HCT116 (cell line): ENCODE measurements around the gene SEC22A. TPM values are rescaled to one million over a fixed set of nuclear protein-coding genes. Genes with fewer than 3 reads are reported as not detected.

Experiments used
- ATAC-seq: fragments of 200-7000 bp; cut with Tn5 transposase; 2 replicates; pipeline ENCODE4 v1.9.1; 2020; ENCODE audit warnings: mild to moderate bottlenecking, moderate library complexity
- BruUV-seq: library from RNA; stranded (reverse); fragments of 400-500 nt; replicated peaks from 2 replicates; lab custom pipeline; 2021; lab: Mats Ljungman, UMichigan
- CTCF ChIA-PET: fragments of 300-600 bp; sonication (Branson Sonifier 250); formaldehyde crosslinking; loops from one replicate; lab custom pipeline; 2021; ENCODE audit warnings: antibody characterized with exemption; lab: Charles Lee
- POLR2A ChIA-PET: fragments of 300-600, 350-600 bp; sonication (Branson Sonifier 250); formaldehyde crosslinking; loops from one replicate; lab custom pipeline; 2021; ENCODE audit warnings: antibody characterized with exemption; lab: Charles Lee
- RAD21 ChIA-PET, 2 experiments: fragments of 300-600 bp; sonication (Branson Sonifier 250); formaldehyde crosslinking; loops; one replicate each; lab custom pipeline; 2023; ENCODE audit warnings: low total read pairs in 2 of 2; ENCODE audit not compliant: uncharacterized antibody in 2 of 2, unreplicated experiment in 2 of 2, low non-redundant PET in 1 of 2; lab: Charles Lee
- DNase-seq: peaks from one replicate; pipeline ENCODE4 v3.0.0-alpha.2; 2010; ENCODE audit warnings: low read depth, low spot score
- H2AFZ ChIP-seq: fragments of 200-600 bp; shearing (Covaris generic), sonication (generic); 2 replicates; pipeline ENCODE4 v1.6.1; 2017; ENCODE audit warnings: low read depth, mixed run types, mixed read lengths, antibody characterized with exemption, low read length; ENCODE audit not compliant: poor library complexity, severe bottlenecking
- H3K27ac ChIP-seq: 2 replicates; pipeline ENCODE4 v1.5.1; 2012; ENCODE audit warnings: low read depth, low read length
- H3K27me3 ChIP-seq: fragments of 200-600 bp; sonication (generic); 2 replicates; pipeline ENCODE4 v1.6.1; 2016; ENCODE audit warnings: mixed run types, low read length, mixed read lengths; ENCODE audit not compliant: insufficient read depth
- H3K36me3 ChIP-seq, 2 experiments: fragments of 200-500 bp in 1 of 2; fragments of 200-600 bp in 1 of 2; sonication (Bioruptor generic) in 1 of 2; sonication (generic) in 1 of 2; 2 replicates each; pipeline versions ENCODE4 v1.5.1 to v1.6.1; 2014 to 2016; ENCODE audit warnings: low read length in 2 of 2, inconsistent platforms in 1 of 2, mixed read lengths in 1 of 2, mixed run types in 1 of 2; ENCODE audit not compliant: insufficient read depth in 2 of 2, control insufficient read depth in 1 of 2
- H3K4me1 ChIP-seq, 2 experiments: fragments of 200-600 bp in 1 of 2; sonication (generic) in 1 of 2; 2 replicates each; pipeline versions ENCODE4 v1.5.1 to v1.6.1; 2012 to 2017; ENCODE audit warnings: low read length in 2 of 2, inconsistent platforms in 1 of 2, mild to moderate bottlenecking in 1 of 2, mixed read lengths in 1 of 2, mixed run types in 1 of 2, moderate library complexity in 1 of 2; ENCODE audit not compliant: insufficient read depth in 2 of 2, control insufficient read depth in 1 of 2
- H3K4me2 ChIP-seq: fragments of 200-600 bp; sonication (generic); 2 replicates; pipeline ENCODE4 v1.6.1; 2017; ENCODE audit warnings: mixed run types, low read length, mixed read lengths
- H3K4me3 ChIP-seq, 2 experiments: fragments of 200-600 bp in 1 of 2; sonication (generic) in 1 of 2; replicated peaks in 1 of 2; 2 replicates each; pipeline ENCODE4 v1.5.1; 2011 to 2016; ENCODE audit warnings: low read length in 2 of 2, control low read depth in 1 of 2, low read depth in 1 of 2, mild to moderate bottlenecking in 1 of 2, mixed read lengths in 1 of 2, mixed run types in 1 of 2
- H3K79me2 ChIP-seq: fragments of 200-600 bp; sonication (generic); 2 replicates; pipeline ENCODE4 v1.6.1; 2017; ENCODE audit warnings: mild to moderate bottlenecking, mixed run types, low read length, moderate library complexity, mixed read lengths; ENCODE audit not compliant: insufficient read depth
- H3K9ac ChIP-seq: fragments of 200-600 bp; sonication (generic); 2 replicates; pipeline ENCODE4 v1.6.1; 2016; ENCODE audit warnings: low read length, mixed read lengths
- H3K9me2 ChIP-seq: fragments of 200-600 bp; sonication (generic), shearing (Covaris generic); 2 replicates; pipeline ENCODE4 v1.6.1; 2017; ENCODE audit warnings: mixed run types, mild to moderate bottlenecking, moderate library complexity; ENCODE audit not compliant: insufficient read depth
- H3K9me3 ChIP-seq, 2 experiments: fragments of 200-500 bp in 1 of 2; fragments of 200-600 bp in 1 of 2; sonication (Bioruptor generic) in 1 of 2; sonication (generic) in 1 of 2; 2 replicates each; pipeline ENCODE4 v1.6.1; 2014 to 2017; ENCODE audit warnings: low read length in 2 of 2, mixed read lengths in 2 of 2, inconsistent platforms in 1 of 2, low read depth in 1 of 2, mild to moderate bottlenecking in 1 of 2, mixed run types in 1 of 2, moderate library complexity in 1 of 2; ENCODE audit not compliant: control insufficient read depth in 1 of 2, insufficient read depth in 1 of 2
- H4K20me1 ChIP-seq: fragments of 200-600 bp; sonication (generic), shearing (Covaris generic); 2 replicates; pipeline ENCODE4 v1.6.1; 2017; ENCODE audit warnings: mixed run types, mild to moderate bottlenecking, moderate library complexity; ENCODE audit not compliant: insufficient read depth
- ATF3 ChIP-seq: IDR thresholded peaks from 2 replicates; pipeline ENCODE4 v1.6.1; 2012
- FOSL1 ChIP-seq: IDR thresholded peaks from 2 replicates; pipeline ENCODE4 v1.6.1; 2012; ENCODE audit warnings: low read depth
- REST ChIP-seq: IDR thresholded peaks from 2 replicates; pipeline ENCODE4 v1.6.1; 2012; ENCODE audit warnings: low read depth
- SP1 ChIP-seq: IDR thresholded peaks from 2 replicates; pipeline ENCODE4 v1.6.1; 2012; ENCODE audit warnings: low read depth
- TCF7L2 ChIP-seq: IDR thresholded peaks from 2 replicates; pipeline ENCODE4 v1.7.0; 2011; ENCODE audit warnings: borderline replicate concordance, inconsistent platforms; ENCODE audit not compliant: insufficient read depth, insufficient read length; ENCODE audit errors: extremely low read depth
- ZFX ChIP-seq: fragments of 450-650 bp; IDR thresholded peaks from 2 replicates; pipeline ENCODE4 v1.6.1; 2017
- ZNF274 ChIP-seq: fragments of 200-500 bp; sonication (Bioruptor generic); IDR thresholded peaks from 2 replicates; pipeline ENCODE4 v1.6.1; 2014; ENCODE audit warnings: mild to moderate bottlenecking, low read depth, low read length, inconsistent platforms
- intact Hi-C: fragments of 100-400 bp; cut with micrococcal nuclease; formaldehyde crosslinking; loops from 2 replicates; pipeline ENCODE4 v1.10.0; 2022
- total RNA-seq: library from RNA; stranded (reverse); gene quantifications from one replicate; pipeline ENCODE4 v1.2.1, GENCODE V29; 2021; ENCODE audit not compliant: unreplicated experiment
- TF ChIP-seq, protein P1 (sequence below): IDR thresholded peaks from 2 replicates; pipeline ENCODE4 v1.6.1; 2011; ENCODE audit warnings: mild to moderate bottlenecking, low read length, moderate library complexity; ENCODE audit not compliant: insufficient replicate concordance; ENCODE audit errors: extremely low read depth

The SEC22A gene
- total RNA-seq, 1 experiment from 2014 or later, result 10.6 TPM

DNA sequence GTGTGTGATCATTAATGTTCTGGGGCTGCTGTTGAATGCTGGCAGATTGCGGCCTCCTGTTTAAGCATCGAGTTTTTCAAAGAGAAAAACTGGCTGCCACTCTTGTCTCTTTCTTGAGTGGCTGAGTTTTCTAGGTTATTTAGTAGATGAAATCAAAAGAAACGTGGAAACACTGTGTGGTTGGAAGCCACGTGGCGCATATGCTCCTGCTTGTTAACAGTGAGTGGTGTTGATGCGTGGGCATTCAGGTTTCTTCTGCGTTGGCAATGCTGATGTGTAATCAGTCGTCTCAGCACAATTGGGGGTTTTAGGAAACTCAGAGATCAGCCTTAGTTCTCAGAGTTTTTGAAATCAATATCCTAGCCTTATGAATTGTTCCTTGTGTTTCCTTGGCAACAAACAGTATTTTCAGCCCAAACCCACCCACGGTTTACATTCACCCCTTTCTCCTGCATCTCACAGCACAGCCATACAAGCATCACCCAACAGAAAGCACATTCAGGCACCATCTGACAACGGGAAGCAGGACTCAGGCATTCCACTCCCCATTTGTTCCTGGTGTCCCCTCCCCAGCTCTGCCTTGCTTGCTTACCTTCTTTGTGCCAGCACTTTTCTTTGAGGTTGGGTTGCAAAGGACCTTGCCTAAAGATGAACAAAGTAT is 74.7 kb downstream of the SEC22A start:
- POLR2A ChIA-PET, result no interaction called here
- no TSS peak for BruUV-seq
- DNase-seq (no peak), ATAC-seq (no peak)
- Histone ChIP-seq H3K36me3 (no peaks in the 10 kb centered on the region), H3K9me3 (no peaks in the 10 kb centered on the region), H4K20me1 (no peaks in the 10 kb centered on the region), H3K79me2 (no peaks in the 10 kb centered on the region), H3K9ac (no peak overlapping the region), H3K27me3 (no peaks in the 10 kb centered on the region), H2AFZ (no peak overlapping the region), H3K9me2 (no peaks in the 10 kb centered on the region), H3K4me1 (no peaks in the 10 kb centered on the region), H3K27ac (no peak overlapping the region), H3K4me2 (no peak overlapping the region), H3K4me3 (no peak overlapping the region)
- CTCF ChIA-PET, result interaction anchor here (1.2 kb wide), 1 partner anchor 10 kb away, joined by 3 read pairs; no protein-coding TSS in a partner anchor
- RAD21 ChIA-PET, result no interaction called here
- intact Hi-C loops, result no loop called here
- TF ChIP-seq REST (no peak), FOSL1 (no peak), ZFX (no peak), ZNF274 (no peak), TCF7L2 (no peak), ATF3 (no peak), SP1 (no peak)
- TF ChIP-seq, protein P1, sequence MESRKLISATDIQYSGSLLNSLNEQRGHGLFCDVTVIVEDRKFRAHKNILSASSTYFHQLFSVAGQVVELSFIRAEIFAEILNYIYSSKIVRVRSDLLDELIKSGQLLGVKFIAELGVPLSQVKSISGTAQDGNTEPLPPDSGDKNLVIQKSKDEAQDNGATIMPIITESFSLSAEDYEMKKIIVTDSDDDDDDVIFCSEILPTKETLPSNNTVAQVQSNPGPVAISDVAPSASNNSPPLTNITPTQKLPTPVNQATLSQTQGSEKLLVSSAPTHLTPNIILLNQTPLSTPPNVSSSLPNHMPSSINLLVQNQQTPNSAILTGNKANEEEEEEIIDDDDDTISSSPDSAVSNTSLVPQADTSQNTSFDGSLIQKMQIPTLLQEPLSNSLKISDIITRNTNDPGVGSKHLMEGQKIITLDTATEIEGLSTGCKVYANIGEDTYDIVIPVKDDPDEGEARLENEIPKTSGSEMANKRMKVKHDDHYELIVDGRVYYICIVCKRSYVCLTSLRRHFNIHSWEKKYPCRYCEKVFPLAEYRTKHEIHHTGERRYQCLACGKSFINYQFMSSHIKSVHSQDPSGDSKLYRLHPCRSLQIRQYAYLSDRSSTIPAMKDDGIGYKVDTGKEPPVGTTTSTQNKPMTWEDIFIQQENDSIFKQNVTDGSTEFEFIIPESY, result no peak
